SK-N-SH (cell line): ENCODE measurements around the gene OST4.
"Not testable (repeated sequence)": the region's sequence is repeated elsewhere in the genome, so short reads cannot be mapped to it uniquely, and the experiment has no call there.

ENCODE experiments used
- EP300 ChIP-seq, 2 experiments: IDR thresholded peaks; 2 replicates each; pipeline versions ENCODE4 v1.4.0 to v1.6.1; 2012; ENCODE audit warnings: borderline replicate concordance in 1 of 2, low read depth in 1 of 2, low read length in 1 of 2
- FOSL2 ChIP-seq: IDR thresholded peaks from 2 replicates; pipeline ENCODE4 v1.4.0; 2012; ENCODE audit warnings: low read depth, mild to moderate bottlenecking, moderate library complexity, borderline replicate concordance
- NFIC ChIP-seq: IDR thresholded peaks from 2 replicates; pipeline ENCODE4 v1.4.0; 2012; ENCODE audit warnings: borderline replicate concordance
- PBX3 ChIP-seq: IDR thresholded peaks from 2 replicates; pipeline ENCODE4; 2012
- POLR2AphosphoS5 ChIP-seq: IDR thresholded peaks from 2 replicates; pipeline ENCODE4 v1.6.1; 2012; ENCODE audit warnings: low read depth, low read length
- RAD21 ChIP-seq: IDR thresholded peaks from 2 replicates; pipeline ENCODE4 v1.6.1; 2012; ENCODE audit warnings: mild to moderate bottlenecking, low read length
- REST ChIP-seq: IDR thresholded peaks from 2 replicates; pipeline ENCODE4 v1.6.1; 2012; ENCODE audit warnings: mild to moderate bottlenecking, low read depth, low read length, moderate library complexity
- RFX5 ChIP-seq: IDR thresholded peaks from 2 replicates; pipeline ENCODE4 v1.6.1; 2012; ENCODE audit warnings: mild to moderate bottlenecking, improper control_type of control experiment, low read length
- TCF12 ChIP-seq: IDR thresholded peaks from 2 replicates; pipeline ENCODE4 v1.4.0; 2012
- USF2 ChIP-seq: fragments of 150-350 bp; IDR thresholded peaks from 2 replicates; pipeline ENCODE4 v1.6.1; 2017; ENCODE audit warnings: antibody characterized with exemption, low read length, low read depth, borderline replicate concordance
- YY1 ChIP-seq: IDR thresholded peaks from 2 replicates; pipeline ENCODE4 v1.4.0; 2012; ENCODE audit warnings: low read depth, mild to moderate bottlenecking
- TF ChIP-seq, protein P1 (sequence below): fragments of 200-600 bp; sonication (generic); IDR thresholded peaks from 2 replicates; pipeline ENCODE4 v1.6.1; 2017; ENCODE audit warnings: antibody characterized with exemption, mild to moderate bottlenecking, moderate library complexity
- TF ChIP-seq, protein P2 (sequence below): IDR thresholded peaks from 2 replicates; pipeline ENCODE4 v1.4.0; 2012; ENCODE audit warnings: low read depth

- not testable (repeated sequence) for TF ChIP-seq YY1; RAD21; POLR2AphosphoS5; RFX5; TCF12; NFIC; FOSL2; REST; USF2; EP300 (IDR thresholded peaks at IDR 0.05; ENCODE audit: borderline replicate concordance in 1 of 2, low read depth in 1 of 2, low read length in 1 of 2); PBX3
- TF ChIP-seq, protein P1, sequence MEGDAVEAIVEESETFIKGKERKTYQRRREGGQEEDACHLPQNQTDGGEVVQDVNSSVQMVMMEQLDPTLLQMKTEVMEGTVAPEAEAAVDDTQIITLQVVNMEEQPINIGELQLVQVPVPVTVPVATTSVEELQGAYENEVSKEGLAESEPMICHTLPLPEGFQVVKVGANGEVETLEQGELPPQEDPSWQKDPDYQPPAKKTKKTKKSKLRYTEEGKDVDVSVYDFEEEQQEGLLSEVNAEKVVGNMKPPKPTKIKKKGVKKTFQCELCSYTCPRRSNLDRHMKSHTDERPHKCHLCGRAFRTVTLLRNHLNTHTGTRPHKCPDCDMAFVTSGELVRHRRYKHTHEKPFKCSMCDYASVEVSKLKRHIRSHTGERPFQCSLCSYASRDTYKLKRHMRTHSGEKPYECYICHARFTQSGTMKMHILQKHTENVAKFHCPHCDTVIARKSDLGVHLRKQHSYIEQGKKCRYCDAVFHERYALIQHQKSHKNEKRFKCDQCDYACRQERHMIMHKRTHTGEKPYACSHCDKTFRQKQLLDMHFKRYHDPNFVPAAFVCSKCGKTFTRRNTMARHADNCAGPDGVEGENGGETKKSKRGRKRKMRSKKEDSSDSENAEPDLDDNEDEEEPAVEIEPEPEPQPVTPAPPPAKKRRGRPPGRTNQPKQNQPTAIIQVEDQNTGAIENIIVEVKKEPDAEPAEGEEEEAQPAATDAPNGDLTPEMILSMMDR, result not testable (repeated sequence)
- TF ChIP-seq, protein P2, sequence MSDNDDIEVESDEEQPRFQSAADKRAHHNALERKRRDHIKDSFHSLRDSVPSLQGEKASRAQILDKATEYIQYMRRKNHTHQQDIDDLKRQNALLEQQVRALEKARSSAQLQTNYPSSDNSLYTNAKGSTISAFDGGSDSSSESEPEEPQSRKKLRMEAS, result not testable (repeated sequence)
Measured at GRCh38 chr2:27111392-27112078, 40.1 kb upstream of the OST4 start.
